Adipose tissue (tissue), 3 donors: ENCODE measurements around the gene HNRNPR. TPM values are rescaled to one million over a fixed set of nuclear protein-coding genes. Genes with fewer than 3 reads are reported as not detected.
"Not testable (repeated sequence)": the region's sequence is repeated elsewhere in the genome, so short reads cannot be mapped to it uniquely, and the experiment has no call there.

ENCODE experiments used
- H3K27ac ChIP-seq: one replicate; pipeline ENCODE4 v1.5.1; 2013; ENCODE audit warnings: low read depth, low read length
- WGBS, 3 donors: extraction: QIAGEN DNeasy Blood & Tissue Kit; methylation state at CpG; one replicate each; pipeline ENCODE4 v1.1.7; 2013; 5-methylcytosine and 5-hydroxymethylcytosine counted together
- polyA plus RNA-seq, 3 donors: library from polyadenylated mRNA; stranded (reverse); fragments of 200-250 nt; gene quantifications; one replicate each; pipeline ENCODE4 v1.2.3, GENCODE V29; 2013
- donor health status: healthy with polysubstance abuse.
- donor health status: Bipolar disorder and iron deficiency.
- donor health status: healthy.

Gene HNRNPR
- polyA plus RNA-seq, 3 donors, result 26.2 to 101 (median 63.8) TPM

GRCh38 chr1:23343221-23344110 lies 618 bp downstream of the HNRNPR start:
- peak overlapping the region; percentile 87 for H3K27ac ChIP-seq
- 0 to 1% (median 0%) methylated on average over 39 to 65 of the region's 66 CpGs for WGBS, 3 donors

DNA sequence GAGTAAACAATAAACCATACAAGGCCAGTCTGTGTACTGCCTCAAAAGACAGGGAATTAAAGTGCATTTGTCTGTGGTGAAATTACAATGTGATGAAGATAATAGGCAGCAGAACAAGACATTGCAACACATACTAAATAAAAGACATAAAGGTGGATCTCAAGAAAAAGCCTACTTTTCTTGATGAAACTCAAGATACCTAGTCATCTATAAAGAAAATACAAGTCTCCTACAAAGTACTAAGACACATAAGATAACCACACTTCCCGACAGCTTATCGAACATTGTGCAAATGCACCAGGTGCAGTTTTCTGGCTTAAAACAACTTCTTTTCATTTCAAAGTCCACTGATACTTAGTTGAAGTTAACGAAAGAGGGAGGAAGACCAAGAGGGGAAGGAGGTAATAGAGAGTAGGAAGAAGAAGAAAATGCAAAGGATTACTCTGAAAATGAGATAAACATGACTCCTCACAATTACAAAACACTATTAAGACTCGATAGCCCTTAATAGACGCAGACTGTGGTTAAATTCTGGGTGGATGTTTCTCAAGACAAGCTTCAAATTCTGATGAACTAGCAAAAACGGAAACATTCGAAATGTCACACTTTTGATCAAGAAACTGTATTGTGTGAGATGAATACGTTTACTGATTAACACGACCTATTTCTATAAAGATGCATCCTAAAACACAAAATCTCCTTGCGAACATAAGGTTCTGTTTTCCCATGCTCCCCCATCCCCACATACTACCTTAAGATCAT lies 2.0 kb downstream of the HNRNPR start:
- H3K27ac ChIP-seq, result no peak overlapping the region
- 2 to 8% (median 5%) methylated on average over 10 of the region's 10 CpGs for WGBS, 3 donors

- WGBS, 3 donors, result 65 to 81% (median 80%) methylated on average over 4 of the region's 4 CpGs
- no peak overlapping the region for H3K27ac ChIP-seq
These were observed 4.5 kb downstream of the HNRNPR start for GRCh38 chr1:23339632-23340031.

DNA sequence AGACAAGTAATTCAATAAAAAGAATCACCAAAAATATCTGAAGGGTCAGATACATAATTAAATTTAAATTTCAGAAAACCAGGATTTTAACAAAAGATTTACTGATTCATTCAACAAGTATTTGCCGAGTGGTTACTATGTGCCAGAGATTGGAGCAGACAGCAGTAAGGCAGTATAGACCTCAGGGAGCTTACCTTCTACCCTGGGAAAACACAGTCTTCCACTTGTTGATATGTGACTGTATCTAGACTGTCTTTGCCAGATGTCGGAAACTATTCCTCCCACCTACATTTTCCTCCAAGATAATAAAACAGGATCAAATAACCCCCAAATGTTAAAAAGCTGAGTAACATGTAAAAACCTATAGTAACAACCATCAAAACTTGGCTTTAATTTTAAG lies 6.2 kb downstream of the HNRNPR start:
- H3K27ac ChIP-seq, result no peak overlapping the region
- WGBS, 3 donors, result 59 to 82% (median 69%) methylated on average over 2 of the region's 2 CpGs

GRCh38 chr1:23331713-23332112 lies 12.4 kb downstream of the HNRNPR start:
- no peak overlapping the region for H3K27ac ChIP-seq
- 90 to 93% (median 90%) methylated on average over 8 of the region's 8 CpGs for WGBS, 3 donors

DNA sequence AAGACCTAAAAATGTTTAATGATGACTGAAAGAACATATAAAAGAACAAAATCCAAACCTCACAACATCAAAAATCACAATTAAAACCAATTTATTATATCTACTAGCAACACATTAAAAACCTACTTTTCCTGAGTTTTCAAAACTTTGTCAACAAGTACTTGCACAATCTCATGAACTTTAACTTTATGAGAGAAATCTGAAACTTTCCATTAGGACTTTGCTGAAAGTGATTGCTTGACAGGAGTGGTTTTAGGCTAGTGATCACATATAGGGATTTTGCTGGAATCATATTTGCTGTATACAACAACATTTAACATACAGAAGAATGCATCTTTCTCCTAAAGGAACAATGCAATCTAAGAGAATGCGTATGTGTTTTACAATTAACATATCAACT lies 13.2 kb downstream of the HNRNPR start:
- H3K27ac ChIP-seq, result no peak overlapping the region
- WGBS, 3 donors, result 91 to 95% (median 94%) methylated on average over 1 of the region's 1 CpG

- 73 to 81% (median 78%) methylated on average over 2 of the region's 2 CpGs for WGBS, 3 donors
- no peak overlapping the region for H3K27ac ChIP-seq
These were observed 18.7 kb downstream of the HNRNPR start for GRCh38 chr1:23325393-23325792.

DNA sequence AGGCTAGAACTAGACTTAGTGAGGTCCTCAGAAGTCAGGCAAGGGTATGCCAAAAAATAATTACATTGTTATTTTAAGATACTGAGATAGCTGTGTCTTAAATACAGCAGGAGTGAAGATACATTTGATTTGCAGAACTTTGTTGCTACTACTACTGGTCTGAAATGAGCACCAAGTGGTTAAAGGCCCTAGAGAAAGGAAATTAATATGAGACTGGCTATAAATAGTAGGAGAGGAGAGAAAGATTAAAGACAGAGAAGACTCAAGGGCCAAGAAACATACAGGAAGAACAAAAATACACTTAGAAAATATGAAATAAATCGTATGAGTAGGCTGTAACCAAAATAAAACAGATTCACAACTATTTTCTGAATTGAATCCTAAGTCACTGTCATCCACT lies 21.3 kb downstream of the HNRNPR start:
- no peak overlapping the region for H3K27ac ChIP-seq
- WGBS, 3 donors, result 32 to 65% (median 47%) methylated on average over 1 of the region's 1 CpG

DNA sequence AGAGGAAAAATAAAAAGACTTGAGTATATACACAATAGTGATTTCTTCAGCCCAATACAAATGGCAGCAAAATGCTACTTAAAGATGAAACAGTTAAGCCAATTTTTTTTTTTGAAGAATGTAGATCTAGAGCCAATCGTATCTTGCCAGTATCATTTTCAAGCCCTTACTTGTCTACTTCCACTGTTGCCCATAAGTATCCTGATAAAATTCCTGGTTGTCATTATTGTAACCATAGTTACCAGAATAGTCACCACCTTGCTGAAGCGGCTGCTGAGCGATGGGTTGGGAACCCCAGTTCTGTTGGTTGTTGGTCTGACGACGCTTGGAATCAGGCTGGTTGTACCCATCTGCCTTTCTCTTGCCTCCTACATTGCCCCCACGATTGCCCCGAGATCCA lies 33.8 kb downstream of the HNRNPR start:
- 94 to 98% (median 96%) methylated on average over 7 of the region's 7 CpGs for WGBS, 3 donors

DNA sequence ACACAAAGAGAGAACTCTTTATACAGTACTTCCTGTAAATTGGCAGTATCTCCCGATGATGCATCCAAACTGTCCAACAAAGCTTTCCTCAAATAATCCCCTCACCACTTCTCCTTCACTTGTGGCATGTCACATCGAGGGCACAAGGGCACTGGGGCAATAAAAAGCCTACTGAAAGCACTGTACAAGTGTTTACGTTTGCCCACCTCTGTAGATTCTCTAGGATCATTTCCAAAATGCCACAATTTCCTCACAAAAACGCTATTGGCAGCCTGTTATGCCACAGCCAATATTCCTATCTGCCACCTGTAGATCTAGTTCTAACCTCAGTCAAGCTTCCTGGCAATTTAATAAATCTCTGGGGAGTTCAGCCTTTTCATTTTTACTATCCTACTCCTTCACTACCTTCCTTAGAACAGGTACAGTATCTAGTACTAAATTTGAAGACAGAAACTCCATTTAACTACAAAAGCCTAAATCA lies 39.9 kb downstream of the HNRNPR start:
- 74 to 83% (median 78%) methylated on average over 4 of the region's 4 CpGs for WGBS, 3 donors
- H3K27ac ChIP-seq, result no peak overlapping the region

More for the DNA sequence above, 33.8 kb downstream of the HNRNPR start:
- not testable (repeated sequence) for H3K27ac ChIP-seq

- 83 to 88% (median 87%) methylated on average over 2 of the region's 2 CpGs for WGBS, 3 donors
- H3K27ac ChIP-seq, result no peak overlapping the region
These were observed 40.6 kb downstream of the HNRNPR start for GRCh38 chr1:23303524-23303923.

DNA sequence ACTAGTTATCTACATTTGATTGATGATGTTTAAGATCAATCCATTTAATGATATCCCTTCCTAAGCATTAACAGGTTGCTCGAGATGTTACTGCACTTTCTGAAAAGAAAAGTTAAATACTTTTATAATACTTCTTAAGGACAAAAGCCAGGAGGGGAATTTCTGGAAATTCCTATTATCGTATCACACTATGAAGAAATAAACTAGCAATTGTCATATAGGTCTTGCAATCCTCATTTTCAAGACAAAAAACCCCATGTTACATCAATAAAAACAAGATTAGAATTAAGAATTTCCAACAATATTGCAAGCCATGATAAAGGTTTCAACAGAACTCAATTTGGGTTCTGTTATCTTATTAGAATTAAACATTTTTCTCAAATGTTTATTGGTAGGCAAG lies 47.2 kb downstream of the HNRNPR start:
- 86 to 96% (median 91%) methylated on average over 2 of the region's 2 CpGs for WGBS, 3 donors
- no peak overlapping the region for H3K27ac ChIP-seq

GRCh38 chr1:23291706-23292105 lies 52.4 kb downstream of the HNRNPR start:
- H3K27ac ChIP-seq, result no peak overlapping the region
- WGBS, 3 donors, result 66 to 98% (median 92%) methylated on average over 2 of the region's 2 CpGs

DNA sequence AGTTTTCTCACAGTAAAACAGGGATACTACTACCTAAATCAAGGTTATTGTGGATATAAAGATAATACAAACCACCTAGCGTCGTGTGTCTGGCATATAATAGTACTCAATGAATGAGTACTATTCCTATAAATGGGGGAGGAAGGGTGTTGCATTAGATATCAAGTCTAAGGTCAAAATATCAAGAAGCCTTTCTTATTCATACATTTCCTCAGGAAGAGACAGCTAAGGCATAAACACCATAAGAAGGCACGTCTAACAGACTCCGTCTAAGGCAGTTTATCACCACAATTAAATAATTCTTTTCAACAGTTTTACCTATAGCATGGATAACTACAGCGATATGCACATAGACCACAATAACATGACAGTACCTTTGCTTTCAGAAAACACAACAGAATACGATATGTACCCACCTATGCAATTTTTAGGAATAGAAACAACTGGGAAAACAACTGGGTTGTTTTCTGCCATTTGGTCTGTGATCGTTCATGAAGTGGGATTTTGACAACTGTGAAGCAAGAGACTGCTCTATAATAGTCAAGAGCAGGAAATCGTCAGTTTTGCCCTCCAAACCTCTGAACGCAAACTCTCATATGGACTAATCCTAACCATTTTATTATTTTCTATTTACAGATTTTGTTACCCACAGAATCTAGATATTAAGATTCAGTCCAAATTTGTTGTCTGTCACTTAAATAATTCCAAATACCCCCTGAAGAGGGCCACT lies 53.1 kb downstream of the HNRNPR start:
- H3K27ac ChIP-seq, result no peak overlapping the region
- WGBS, 3 donors, result 86 to 89% (median 87%) methylated on average over 9 of the region's 9 CpGs

DNA sequence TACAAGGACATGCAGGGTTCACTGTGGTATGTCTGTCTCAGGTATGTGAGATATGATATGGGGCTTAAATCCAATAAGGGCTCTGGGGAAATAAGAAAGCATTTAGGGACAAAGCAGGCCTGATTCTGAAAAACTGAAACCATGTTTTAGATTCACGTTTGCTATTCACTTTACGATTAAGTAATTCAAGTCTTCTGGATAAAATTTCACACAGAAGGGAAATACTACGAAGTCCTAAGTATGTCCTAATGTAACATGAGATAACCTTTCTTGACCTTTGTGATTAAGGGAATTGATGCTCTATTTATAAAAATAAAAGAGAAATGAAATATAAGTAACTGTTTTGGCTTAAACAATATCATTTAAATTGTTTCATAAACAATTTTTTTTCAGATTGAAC lies 55.4 kb downstream of the HNRNPR start:
- 50 to 71% (median 62%) methylated on average over 3 of the region's 3 CpGs for WGBS, 3 donors
- H3K27ac ChIP-seq, result no peak overlapping the region

DNA sequence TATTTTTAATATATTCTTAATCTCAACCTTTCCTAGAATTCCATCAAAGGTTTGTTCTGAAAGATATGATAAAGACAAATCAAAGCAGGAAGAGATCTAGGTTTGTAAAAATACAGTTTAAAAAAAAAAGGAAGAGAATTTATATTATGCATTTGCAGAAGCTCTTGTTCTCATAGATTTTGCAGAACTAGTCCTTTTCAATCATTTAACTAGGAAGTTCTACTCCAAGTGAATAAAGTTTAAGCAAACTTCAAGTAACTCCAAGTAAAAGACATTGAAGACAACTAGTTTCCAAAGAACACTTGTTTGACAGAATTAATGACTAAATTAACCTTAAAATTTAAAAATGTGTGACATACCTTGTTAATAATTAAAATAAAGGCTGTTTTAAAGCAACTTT lies 55.9 kb downstream of the HNRNPR start:
- no peak overlapping the region for H3K27ac ChIP-seq

GRCh38 chr1:23286401-23286800 lies 57.7 kb downstream of the HNRNPR start:
- 94 to 98% (median 96%) methylated on average over 1 of the region's 1 CpG for WGBS, 3 donors

GRCh38 chr1:23283667-23284602 lies 60.1 kb downstream of the HNRNPR start:
- H3K27ac ChIP-seq, result no peak overlapping the region
- WGBS, 3 donors, result 57 to 89% (median 85%) methylated on average over 4 of the region's 4 CpGs

More at GRCh38 chr1:23286401-23286800, 57.7 kb downstream of the HNRNPR start:
- H3K27ac ChIP-seq, result no peak overlapping the region
